Loucy (cell line): ENCODE measurements around the gene TMED10.

Source experiments
- H2AFZ ChIP-seq: fragments of 200-600 bp; sonication (generic); 2 replicates; pipeline ENCODE4 v1.6.0; 2016; ENCODE audit warnings: antibody characterized with exemption, mild to moderate bottlenecking, low read length, moderate library complexity
- H3F3A ChIP-seq: fragments of 200-600 bp; 2 replicates; pipeline ENCODE4 v1.6.0; 2016; ENCODE audit warnings: antibody characterized with exemption, low read depth, mild to moderate bottlenecking
- H3K27me3 ChIP-seq: fragments of 200-600 bp; sonication (generic); 2 replicates; pipeline ENCODE4 v1.6.1; 2014; ENCODE audit warnings: low read length, mild to moderate bottlenecking; ENCODE audit not compliant: insufficient read depth, poor library complexity, severe bottlenecking
- H3K36me3 ChIP-seq: fragments of 200-600 bp; sonication (generic); 2 replicates; pipeline ENCODE4 v1.6.1; 2016; ENCODE audit warnings: low read length; ENCODE audit not compliant: insufficient read depth
- H3K4me1 ChIP-seq: fragments of 200-600 bp; sonication (generic); 2 replicates; pipeline ENCODE4 v1.5.1; 2014; ENCODE audit warnings: low read length, mild to moderate bottlenecking; ENCODE audit not compliant: insufficient read depth, poor library complexity, severe bottlenecking
- H3K4me2 ChIP-seq: fragments of 200-600 bp; sonication (generic); 2 replicates; pipeline ENCODE4 v1.6.0; 2014; ENCODE audit warnings: antibody characterized with exemption, low read length, low read depth, mild to moderate bottlenecking; ENCODE audit not compliant: poor library complexity, severe bottlenecking
- H3K4me3 ChIP-seq: fragments of 200-600 bp; sonication (generic); 2 replicates; pipeline ENCODE4 v1.5.1; 2014; ENCODE audit warnings: low read length, mild to moderate bottlenecking, mixed read lengths; ENCODE audit not compliant: poor library complexity, severe bottlenecking
- H3K79me2 ChIP-seq: fragments of 200-600 bp; sonication (generic); 2 replicates; pipeline ENCODE4 v1.6.1; 2014; ENCODE audit warnings: low read length; ENCODE audit not compliant: insufficient read depth
- H3K9ac ChIP-seq: fragments of 200-600 bp; sonication (generic); 2 replicates; pipeline ENCODE4 v1.6.0; 2014; ENCODE audit warnings: mild to moderate bottlenecking, low read depth, low read length, moderate library complexity; ENCODE audit not compliant: poor library complexity, severe bottlenecking
- H3K9me2 ChIP-seq: fragments of 200-600 bp; sonication (generic); replicated peaks from 2 replicates; pipeline ENCODE4 v1.6.1; 2016; ENCODE audit warnings: low read depth, low read length, mixed read lengths
- H3K9me3 ChIP-seq: fragments of 200-600 bp; sonication (generic); 2 replicates; pipeline ENCODE4 v1.6.1; 2014; ENCODE audit warnings: mild to moderate bottlenecking, antibody characterized with exemption, low read length, low read depth; ENCODE audit not compliant: insufficient read depth
- H4K20me1 ChIP-seq: fragments of 200-600 bp; sonication (generic); 2 replicates; pipeline ENCODE4 v1.6.0; 2014; ENCODE audit warnings: antibody characterized with exemption, low read length, mild to moderate bottlenecking; ENCODE audit not compliant: insufficient read depth, poor library complexity, severe bottlenecking
- EZH2phosphoT487 ChIP-seq: fragments of 200-600 bp; IDR thresholded peaks from 2 replicates; pipeline ENCODE4 v1.6.1; 2018; ENCODE audit warnings: antibody characterized with exemption, mild to moderate bottlenecking, moderate library complexity, borderline replicate concordance
- TF ChIP-seq, protein P1 (sequence below): fragments of 200-600 bp; sonication (generic); conservative IDR thresholded peaks from 2 replicates; pipeline ENCODE4 v1.5.1; 2014; ENCODE audit warnings: mild to moderate bottlenecking, antibody characterized with exemption, low read length

The TMED10 gene

DNA sequence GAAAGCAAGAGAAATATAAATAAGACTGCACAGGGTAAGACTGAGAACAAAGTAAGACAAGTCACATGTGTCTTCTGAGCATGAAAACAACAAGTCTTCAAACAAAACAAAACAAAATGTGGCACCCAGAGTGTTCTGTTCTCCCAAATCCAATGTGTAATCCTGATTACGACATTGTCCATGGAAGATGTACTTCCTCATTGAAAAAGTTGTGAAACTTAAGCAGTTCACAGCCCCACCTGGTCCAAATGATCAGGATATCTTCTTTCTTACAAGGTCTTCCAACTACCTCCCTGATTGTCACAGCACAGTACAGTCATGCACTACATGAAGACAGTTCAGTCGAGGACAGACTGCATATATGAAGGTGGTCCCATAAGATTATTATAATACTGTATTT lies 26.3 kb downstream of the TMED10 start:
- H3K36me3 ChIP-seq, result peaks cover 47% of the 10 kb centered on the region; the same call in 1 of the 2 replicates

DNA sequence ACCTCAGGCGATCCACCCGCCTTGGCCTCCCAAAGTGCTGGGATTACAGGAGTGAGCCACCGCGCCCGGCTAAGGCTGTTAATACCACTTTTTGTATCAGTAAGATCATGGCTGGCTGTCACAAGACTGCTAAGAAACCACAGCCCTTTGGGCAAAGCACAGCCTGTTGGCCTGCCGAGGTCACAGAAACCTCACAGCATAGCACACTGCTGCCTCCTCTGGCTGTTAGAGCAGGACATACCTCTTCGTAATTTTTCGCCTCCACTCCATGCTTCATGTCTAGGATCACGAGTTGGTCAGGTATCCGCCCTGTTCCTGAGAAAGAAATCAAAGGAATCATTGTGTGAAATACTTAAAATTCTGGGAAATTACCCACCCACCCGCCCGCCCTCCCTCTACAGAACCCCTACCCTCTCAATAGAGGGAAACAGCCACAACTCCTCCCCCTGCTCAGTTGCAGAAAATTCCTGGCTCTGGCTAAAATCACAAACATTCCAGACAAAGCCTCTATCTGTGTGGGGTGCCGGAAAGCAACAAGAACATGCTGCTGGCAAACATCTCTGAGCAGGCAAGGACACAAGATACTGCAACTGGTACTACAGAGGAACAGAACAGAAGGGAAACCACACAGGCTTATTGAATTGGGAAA lies 28.9 kb downstream of the TMED10 start:
- peaks cover 44% of the 10 kb centered on the region for H3K79me2 ChIP-seq

More for the DNA sequence above, 26.3 kb downstream of the TMED10 start:
- no peak overlapping the region for H3K9ac ChIP-seq
- no peak overlapping the region for H3K4me3 ChIP-seq
- H3K9me3 ChIP-seq, result no peaks in the 10 kb centered on the region
- H3K9me2 ChIP-seq, result no peaks in the 10 kb centered on the region
- H3K79me2 ChIP-seq, result peaks cover 48% of the 10 kb centered on the region
- peaks cover 27% of the 10 kb centered on the region for H4K20me1 ChIP-seq
- peaks cover 22% of the 10 kb centered on the region for H3K4me1 ChIP-seq
- 0 out of 2 replicates have a peak, but pooled peaks cover 2% of the 10 kb centered on the region for H3F3A ChIP-seq
- TF ChIP-seq, protein P1, sequence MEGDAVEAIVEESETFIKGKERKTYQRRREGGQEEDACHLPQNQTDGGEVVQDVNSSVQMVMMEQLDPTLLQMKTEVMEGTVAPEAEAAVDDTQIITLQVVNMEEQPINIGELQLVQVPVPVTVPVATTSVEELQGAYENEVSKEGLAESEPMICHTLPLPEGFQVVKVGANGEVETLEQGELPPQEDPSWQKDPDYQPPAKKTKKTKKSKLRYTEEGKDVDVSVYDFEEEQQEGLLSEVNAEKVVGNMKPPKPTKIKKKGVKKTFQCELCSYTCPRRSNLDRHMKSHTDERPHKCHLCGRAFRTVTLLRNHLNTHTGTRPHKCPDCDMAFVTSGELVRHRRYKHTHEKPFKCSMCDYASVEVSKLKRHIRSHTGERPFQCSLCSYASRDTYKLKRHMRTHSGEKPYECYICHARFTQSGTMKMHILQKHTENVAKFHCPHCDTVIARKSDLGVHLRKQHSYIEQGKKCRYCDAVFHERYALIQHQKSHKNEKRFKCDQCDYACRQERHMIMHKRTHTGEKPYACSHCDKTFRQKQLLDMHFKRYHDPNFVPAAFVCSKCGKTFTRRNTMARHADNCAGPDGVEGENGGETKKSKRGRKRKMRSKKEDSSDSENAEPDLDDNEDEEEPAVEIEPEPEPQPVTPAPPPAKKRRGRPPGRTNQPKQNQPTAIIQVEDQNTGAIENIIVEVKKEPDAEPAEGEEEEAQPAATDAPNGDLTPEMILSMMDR, result no peak
- no peak for TF ChIP-seq EZH2phosphoT487
- H3K4me2 ChIP-seq, result no peak overlapping the region
- H2AFZ ChIP-seq, result no peak overlapping the region
- no peaks in the 10 kb centered on the region for H3K27me3 ChIP-seq

DNA sequence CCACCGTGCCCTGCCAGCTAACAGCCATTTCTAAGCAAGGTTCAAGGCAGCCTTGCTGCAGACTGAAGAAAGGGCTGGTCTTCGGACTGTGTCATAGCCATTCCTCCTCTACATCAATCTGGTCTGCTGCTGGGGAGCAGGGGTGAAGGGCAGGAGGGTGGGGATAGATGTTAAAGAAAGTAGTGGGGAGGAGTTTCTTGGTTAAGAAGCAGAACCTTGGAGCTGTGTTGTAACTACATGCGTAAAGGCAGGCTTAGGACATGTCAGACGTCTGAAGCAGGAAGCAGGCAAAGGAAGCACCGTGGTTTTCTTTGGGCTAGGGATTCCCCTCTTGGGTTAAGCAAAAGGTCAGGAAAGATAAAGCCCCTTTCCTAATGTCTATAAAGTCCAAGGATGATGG lies 31.5 kb downstream of the TMED10 start:
- no peaks in the 10 kb centered on the region for H3K27me3 ChIP-seq
- H3K36me3 ChIP-seq, result peaks cover 52% of the 10 kb centered on the region; the same call in 1 of the 2 replicates
- peaks cover 39% of the 10 kb centered on the region for H3K79me2 ChIP-seq
- peaks cover 39% of the 10 kb centered on the region for H3K4me1 ChIP-seq
- no peaks in the 10 kb centered on the region for H3K9me2 ChIP-seq
- H3K9ac ChIP-seq, result peak overlapping the region; percentile 51
- TF ChIP-seq, protein P1, result no peak
- TF ChIP-seq EZH2phosphoT487, result no peak
- 0 out of 2 replicates have a peak, but pooled peaks cover 2% of the 10 kb centered on the region for H3F3A ChIP-seq
- H3K4me3 ChIP-seq, result no peak overlapping the region
- peak overlapping the region; percentile 0 for H3K4me2 ChIP-seq
- H2AFZ ChIP-seq, result no peak overlapping the region
- no peaks in the 10 kb centered on the region for H3K9me3 ChIP-seq
- H4K20me1 ChIP-seq, result peaks cover 26% of the 10 kb centered on the region

More for the DNA sequence above, 28.9 kb downstream of the TMED10 start:
- no peak overlapping the region for H2AFZ ChIP-seq
- no peaks in the 10 kb centered on the region for H3K27me3 ChIP-seq
- no peak overlapping the region for H3K4me2 ChIP-seq
- peaks cover 27% of the 10 kb centered on the region for H3K4me1 ChIP-seq
- 0 out of 2 replicates have a peak, but pooled peaks cover 2% of the 10 kb centered on the region for H3F3A ChIP-seq
- no peak overlapping the region for H3K4me3 ChIP-seq
- no peak overlapping the region for H3K9ac ChIP-seq
- H3K9me2 ChIP-seq, result no peaks in the 10 kb centered on the region
- H3K36me3 ChIP-seq, result peaks cover 66% of the 10 kb centered on the region; the same call in 1 of the 2 replicates
- TF ChIP-seq, protein P1, result peak; percentile 52
- no peak for TF ChIP-seq EZH2phosphoT487
- no peaks in the 10 kb centered on the region for H3K9me3 ChIP-seq
- H4K20me1 ChIP-seq, result peaks cover 19% of the 10 kb centered on the region
